GM23338 (cell line): ENCODE measurements around the gene TCF12. TPM values are rescaled to one million over a fixed set of nuclear protein-coding genes. Genes with fewer than 3 reads are reported as not detected.

Experiments
- ATAC-seq: fragments of 200-7000 bp; cut with Tn5 transposase; 3 replicates; pipeline ENCODE4 v1.9.1; 2020
- DNase-seq: peaks from one replicate; pipeline ENCODE4 v3.0.0-alpha.2; 2015; ENCODE audit warnings: low spot score
- H2AFZ ChIP-seq: fragments of 200-600 bp; sonication (generic); 2 replicates; pipeline ENCODE4 v1.8.0; 2016; ENCODE audit warnings: antibody characterized with exemption, mild to moderate bottlenecking, moderate library complexity
- H3F3A ChIP-seq: fragments of 200-600 bp; sonication (generic); replicated peaks from 2 replicates; pipeline ENCODE4 v1.8.0; 2017; ENCODE audit warnings: antibody characterized with exemption, mixed run types, low read depth
- H3K27ac ChIP-seq: fragments of 200-600 bp; sonication (generic); 2 replicates; pipeline ENCODE4 v1.6.1; 2016; ENCODE audit warnings: low read depth
- H3K27me3 ChIP-seq: fragments of 200-600 bp; sonication (generic); 2 replicates; pipeline ENCODE4 v1.8.0; 2016; ENCODE audit warnings: mild to moderate bottlenecking, mixed run types, moderate library complexity; ENCODE audit not compliant: insufficient read depth
- H3K36me3 ChIP-seq: fragments of 200-600 bp; sonication (generic); 2 replicates; pipeline ENCODE4 v1.8.0; 2016; ENCODE audit warnings: mild to moderate bottlenecking; ENCODE audit not compliant: insufficient read depth
- H3K4me1 ChIP-seq: fragments of 200-600 bp; sonication (generic); 2 replicates; pipeline ENCODE4 v1.8.0; 2016; ENCODE audit warnings: mild to moderate bottlenecking, moderate library complexity; ENCODE audit not compliant: insufficient read depth
- H3K4me2 ChIP-seq: fragments of 200-600 bp; sonication (generic); 2 replicates; pipeline ENCODE4 v1.7.1; 2017; ENCODE audit warnings: mixed run types
- H3K4me3 ChIP-seq: fragments of 200-600 bp; sonication (generic); 2 replicates; pipeline ENCODE4 v1.6.1; 2016; ENCODE audit warnings: mixed run types
- H3K79me2 ChIP-seq: fragments of 200-600 bp; sonication (generic); replicated peaks from 2 replicates; pipeline ENCODE4 v1.8.0; 2017; ENCODE audit warnings: mild to moderate bottlenecking; ENCODE audit not compliant: insufficient read depth
- H3K9me2 ChIP-seq: fragments of 200-600 bp; sonication (generic); 2 replicates; pipeline ENCODE4 v1.8.0; 2017; ENCODE audit not compliant: insufficient read depth
- H4K20me1 ChIP-seq: fragments of 200-600 bp; sonication (generic); replicated peaks from 2 replicates; pipeline ENCODE4 v1.8.0; 2017; ENCODE audit warnings: mild to moderate bottlenecking; ENCODE audit not compliant: insufficient read depth
- H3K27ac Mint-ChIP-seq: 2 replicates; pipeline ENCODE4 v1.8.0; 2020; ENCODE audit warnings: inconsistent platforms, mild to moderate bottlenecking, moderate library complexity, mixed read lengths
- H3K27me3 Mint-ChIP-seq: 3 replicates; pipeline ENCODE4 v1.8.0; 2022; ENCODE audit warnings: low read depth, mild to moderate bottlenecking, moderate library complexity, mixed read lengths, inconsistent platforms; ENCODE audit not compliant: insufficient read depth, poor library complexity
- H3K36me3 Mint-ChIP-seq: 3 replicates; pipeline ENCODE4 v1.8.0; 2021; ENCODE audit warnings: low read depth, mild to moderate bottlenecking, inconsistent platforms, moderate library complexity, mixed read lengths
- H3K4me1 Mint-ChIP-seq: 3 replicates; pipeline ENCODE4 v1.8.0; 2020; ENCODE audit warnings: mild to moderate bottlenecking, inconsistent platforms, mixed read lengths
- H3K4me3 Mint-ChIP-seq: 3 replicates; pipeline ENCODE4 v1.8.0; 2021; ENCODE audit warnings: moderate library complexity, mild to moderate bottlenecking, inconsistent platforms, mixed read lengths
- H3K9me3 Mint-ChIP-seq: 3 replicates; pipeline ENCODE4 v1.8.0; 2020; ENCODE audit warnings: moderate library complexity, mild to moderate bottlenecking, inconsistent platforms, mixed read lengths
- CREB1 ChIP-seq: fragments of 250-450 bp; sonication (Bioruptor Pico); IDR thresholded peaks from 2 replicates; pipeline ENCODE4 v1.5.0; 2020; ENCODE audit warnings: low read depth, mild to moderate bottlenecking, moderate library complexity
- EZH2 ChIP-seq: fragments of 200-600 bp; sonication (generic); IDR thresholded peaks from one replicate; pipeline ENCODE4 v1.8.0; 2017; ENCODE audit warnings: antibody characterized with exemption, mild to moderate bottlenecking, low read depth; ENCODE audit not compliant: unreplicated experiment
- EZH2phosphoT487 ChIP-seq: fragments of 200-600 bp; sonication (generic); IDR thresholded peaks from one replicate; pipeline ENCODE4 v1.8.1; 2018; ENCODE audit warnings: antibody characterized with exemption; ENCODE audit not compliant: unreplicated experiment
- JUNB ChIP-seq: IDR thresholded peaks from one replicate; pipeline ENCODE4 v1.6.1; 2016; ENCODE audit warnings: antibody characterized with exemption; ENCODE audit not compliant: unreplicated experiment
- NANOG ChIP-seq: IDR thresholded peaks from 2 replicates; pipeline ENCODE4 v1.6.1; 2016; ENCODE audit warnings: antibody characterized with exemption, borderline replicate concordance
- POLR2AphosphoS5 ChIP-seq: IDR thresholded peaks from 2 replicates; pipeline ENCODE4 v1.6.1; 2016; ENCODE audit warnings: antibody characterized with exemption, low read depth
- STAT1 ChIP-seq: IDR thresholded peaks from one replicate; pipeline ENCODE4 v1.6.1; 2016; ENCODE audit warnings: antibody characterized with exemption; ENCODE audit not compliant: unreplicated experiment
- ZNF114 ChIP-seq: fragments of 250-450 bp; sonication (Bioruptor Pico); IDR thresholded peaks from 2 replicates; pipeline ENCODE4 v1.5.0; 2020; ENCODE audit warnings: mild to moderate bottlenecking, moderate library complexity
- ZNF331 ChIP-seq: fragments of 250-450 bp; sonication (Bioruptor Pico); IDR thresholded peaks from 2 replicates; pipeline ENCODE4 v1.5.0; 2020; ENCODE audit warnings: low read depth, mild to moderate bottlenecking, moderate library complexity
- polyA plus RNA-seq: library from polyadenylated mRNA; unstranded; fragments of >200 nt; fragmentation: Nextera tagmentation; extraction: Ambion mirVana; gene quantifications from 2 replicates; pipeline ENCODE4 v1.2.1, GENCODE V29; 2016
- total RNA-seq: library from RNA; depleted of rRNA; stranded (reverse); fragments of >200 nt; shearing (Covaris generic); gene quantifications from 2 replicates; pipeline ENCODE4 v1.2.3, GENCODE V29; 2014
- TF ChIP-seq, protein P1 (sequence below), 2 experiments: fragments of 200-600 bp in 1 of 2; sonication (generic) in 1 of 2; conservative IDR thresholded peaks; 2 replicates each; pipeline versions ENCODE4 v1.5.1 to v1.6.1; 2016 to 2017; ENCODE audit warnings: antibody characterized with exemption in 2 of 2, low read depth in 2 of 2, mild to moderate bottlenecking in 2 of 2, moderate library complexity in 1 of 2
- TF ChIP-seq, protein P2 (sequence below): IDR thresholded peaks from 2 replicates; pipeline ENCODE4 v1.6.1; 2016; ENCODE audit warnings: antibody characterized with exemption
- TF ChIP-seq, protein P3 (sequence below): IDR thresholded peaks from one replicate; pipeline ENCODE4 v1.6.1; 2018; ENCODE audit warnings: antibody characterized with exemption; ENCODE audit not compliant: unreplicated experiment

Gene TCF12
- total and polyA plus RNA-seq, 2 experiments from 2014 or later, result 27.6 to 104 TPM

DNA sequence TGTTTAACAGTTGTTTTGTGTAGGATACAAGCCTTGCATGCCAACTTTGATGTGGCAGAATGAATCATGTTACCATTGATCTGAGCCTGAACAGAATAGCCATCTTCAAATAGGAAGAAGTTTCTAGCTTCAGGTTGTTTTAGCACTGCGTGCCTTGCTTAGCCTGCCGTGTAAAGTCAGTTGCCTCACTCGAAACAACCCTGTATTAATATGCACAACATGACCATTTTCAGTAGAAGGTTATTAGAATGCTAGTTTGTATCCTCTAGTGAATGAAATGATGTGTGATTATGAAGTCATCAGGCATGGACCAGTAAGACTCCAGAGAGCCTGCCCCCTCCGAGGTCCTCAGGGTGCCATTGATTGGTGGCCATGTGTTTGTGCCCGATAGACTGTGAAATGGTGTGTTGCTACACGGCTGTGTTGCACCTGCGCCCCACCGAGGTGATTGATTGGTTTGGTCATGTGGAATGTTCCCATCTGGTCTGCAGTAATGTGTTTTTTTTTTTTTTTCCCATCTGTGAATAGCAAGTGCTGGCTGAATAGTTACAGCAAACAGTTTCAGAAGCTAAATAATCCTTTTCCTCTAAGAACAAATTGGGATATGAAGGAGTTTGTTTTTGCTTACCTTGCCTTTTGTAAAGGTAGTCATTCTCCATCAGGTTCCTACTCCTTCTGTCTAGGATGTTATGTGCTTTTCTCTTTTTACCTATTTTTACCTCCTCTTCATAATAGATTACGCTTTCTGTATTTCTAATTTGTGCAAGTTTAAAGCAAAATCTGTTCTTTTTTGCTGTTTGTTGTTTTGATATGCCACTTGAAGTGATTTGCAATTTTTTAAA is 214.9 kb downstream of the TCF12 start:
- DNase-seq (peak; percentile 48), ATAC-seq (peak; percentile 45)
- H3K27ac ChIP-seq, result peak overlapping the region; percentile 75
- peaks cover 70% of the 10 kb centered on the region for H3K4me1 ChIP-seq
- H4K20me1 ChIP-seq, result 0 out of 2 replicates have a peak, but pooled peaks cover 4% of the 10 kb centered on the region
- H3K4me1 Mint-ChIP-seq, result peaks cover 65% of the 10 kb centered on the region
- peak overlapping the region; percentile 40 for H3K4me2 ChIP-seq
- no peaks in the 10 kb centered on the region for H3F3A ChIP-seq
- H3K9me3 Mint-ChIP-seq, result no peaks in the 10 kb centered on the region
- peak overlapping the region; percentile 84 for H3K27ac Mint-ChIP-seq
- H3K36me3 ChIP-seq, result no peaks in the 10 kb centered on the region
- no peak for TF ChIP-seq POLR2AphosphoS5
- TF ChIP-seq EZH2phosphoT487, result no peak
- TF ChIP-seq, protein P1, sequence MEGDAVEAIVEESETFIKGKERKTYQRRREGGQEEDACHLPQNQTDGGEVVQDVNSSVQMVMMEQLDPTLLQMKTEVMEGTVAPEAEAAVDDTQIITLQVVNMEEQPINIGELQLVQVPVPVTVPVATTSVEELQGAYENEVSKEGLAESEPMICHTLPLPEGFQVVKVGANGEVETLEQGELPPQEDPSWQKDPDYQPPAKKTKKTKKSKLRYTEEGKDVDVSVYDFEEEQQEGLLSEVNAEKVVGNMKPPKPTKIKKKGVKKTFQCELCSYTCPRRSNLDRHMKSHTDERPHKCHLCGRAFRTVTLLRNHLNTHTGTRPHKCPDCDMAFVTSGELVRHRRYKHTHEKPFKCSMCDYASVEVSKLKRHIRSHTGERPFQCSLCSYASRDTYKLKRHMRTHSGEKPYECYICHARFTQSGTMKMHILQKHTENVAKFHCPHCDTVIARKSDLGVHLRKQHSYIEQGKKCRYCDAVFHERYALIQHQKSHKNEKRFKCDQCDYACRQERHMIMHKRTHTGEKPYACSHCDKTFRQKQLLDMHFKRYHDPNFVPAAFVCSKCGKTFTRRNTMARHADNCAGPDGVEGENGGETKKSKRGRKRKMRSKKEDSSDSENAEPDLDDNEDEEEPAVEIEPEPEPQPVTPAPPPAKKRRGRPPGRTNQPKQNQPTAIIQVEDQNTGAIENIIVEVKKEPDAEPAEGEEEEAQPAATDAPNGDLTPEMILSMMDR (conservative IDR thresholded peaks at IDR 0.05; ENCODE audit: low read depth in 2 of 2), result no peak; a peak in 1 of 4 replicates
- TF ChIP-seq CREB1 (CRISPR knock-in tag), result no peak
- no peak for TF ChIP-seq STAT1
- no peak for TF ChIP-seq NANOG
- TF ChIP-seq, protein P2, sequence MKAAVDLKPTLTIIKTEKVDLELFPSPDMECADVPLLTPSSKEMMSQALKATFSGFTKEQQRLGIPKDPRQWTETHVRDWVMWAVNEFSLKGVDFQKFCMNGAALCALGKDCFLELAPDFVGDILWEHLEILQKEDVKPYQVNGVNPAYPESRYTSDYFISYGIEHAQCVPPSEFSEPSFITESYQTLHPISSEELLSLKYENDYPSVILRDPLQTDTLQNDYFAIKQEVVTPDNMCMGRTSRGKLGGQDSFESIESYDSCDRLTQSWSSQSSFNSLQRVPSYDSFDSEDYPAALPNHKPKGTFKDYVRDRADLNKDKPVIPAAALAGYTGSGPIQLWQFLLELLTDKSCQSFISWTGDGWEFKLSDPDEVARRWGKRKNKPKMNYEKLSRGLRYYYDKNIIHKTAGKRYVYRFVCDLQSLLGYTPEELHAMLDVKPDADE, result no peak
- no peak for TF ChIP-seq ZNF114 (CRISPR knock-in tag)
- TF ChIP-seq JUNB, result no peak
- H3K27me3 Mint-ChIP-seq, result no peaks in the 10 kb centered on the region
- peaks cover 41% of the 10 kb centered on the region for H3K79me2 ChIP-seq
- no peak overlapping the region for H2AFZ ChIP-seq
- no peaks in the 10 kb centered on the region for H3K36me3 Mint-ChIP-seq
- H3K27me3 ChIP-seq, result no peaks in the 10 kb centered on the region
- H3K4me3 ChIP-seq, result no peak overlapping the region
- no peak overlapping the region for H3K4me3 Mint-ChIP-seq
- no peaks in the 10 kb centered on the region for H3K9me2 ChIP-seq

DNA sequence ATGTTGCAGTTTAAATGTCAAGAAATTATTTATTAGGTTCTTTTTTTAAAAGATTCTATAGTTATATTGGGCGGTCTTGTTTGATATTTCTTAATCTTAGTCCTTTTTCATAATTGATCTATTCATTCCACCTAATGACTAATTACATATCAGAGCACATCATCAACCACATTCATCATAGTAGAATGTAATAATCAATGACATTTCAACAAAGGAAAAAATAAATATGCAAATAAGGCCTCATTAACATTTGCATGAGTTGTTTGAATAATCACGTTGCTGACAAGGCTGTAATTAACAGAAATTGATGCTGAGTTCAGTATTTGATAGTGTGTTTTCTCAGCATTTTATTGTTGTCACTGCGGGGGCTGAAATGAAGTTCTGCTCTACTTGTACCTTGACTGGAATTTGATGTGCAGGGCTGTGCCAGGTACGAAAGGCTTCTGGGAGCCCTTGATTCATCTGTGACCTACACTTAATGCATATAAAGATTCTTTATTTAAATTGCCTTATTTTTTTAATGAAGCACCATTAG is 215.7 kb downstream of the TCF12 start:
- DNase-seq, result no peak
- Mint-ChIP-seq H3K36me3 (no peaks in the 10 kb centered on the region), H3K27me3 (no peaks in the 10 kb centered on the region), H3K27ac (peak overlapping the region; percentile 84), H3K9me3 (no peaks in the 10 kb centered on the region), H3K4me3 (peak overlapping the region; percentile 54; the same call in 1 of the 3 replicates), H3K4me1 (peaks cover 67% of the 10 kb centered on the region)
- Histone ChIP-seq H3K4me3 (0 out of 2 replicates have a peak overlapping the region, but pooled peaks have one; percentile 5), H3K4me1 (peaks cover 65% of the 10 kb centered on the region), H3F3A (no peaks in the 10 kb centered on the region), H3K4me2 (peak overlapping the region; percentile 40), H3K79me2 (peaks cover 36% of the 10 kb centered on the region), H4K20me1 (no peaks in the 10 kb centered on the region), H2AFZ (no peak overlapping the region), H3K27me3 (no peaks in the 10 kb centered on the region), H3K36me3 (no peaks in the 10 kb centered on the region), H3K27ac (peak overlapping the region; percentile 75), H3K9me2 (no peaks in the 10 kb centered on the region)
- no peak for ATAC-seq
- no peak for TF ChIP-seq EZH2phosphoT487
- no peak for TF ChIP-seq POLR2AphosphoS5
- no peak for TF ChIP-seq ZNF331 (CRISPR knock-in tag)
- TF ChIP-seq, protein P3, sequence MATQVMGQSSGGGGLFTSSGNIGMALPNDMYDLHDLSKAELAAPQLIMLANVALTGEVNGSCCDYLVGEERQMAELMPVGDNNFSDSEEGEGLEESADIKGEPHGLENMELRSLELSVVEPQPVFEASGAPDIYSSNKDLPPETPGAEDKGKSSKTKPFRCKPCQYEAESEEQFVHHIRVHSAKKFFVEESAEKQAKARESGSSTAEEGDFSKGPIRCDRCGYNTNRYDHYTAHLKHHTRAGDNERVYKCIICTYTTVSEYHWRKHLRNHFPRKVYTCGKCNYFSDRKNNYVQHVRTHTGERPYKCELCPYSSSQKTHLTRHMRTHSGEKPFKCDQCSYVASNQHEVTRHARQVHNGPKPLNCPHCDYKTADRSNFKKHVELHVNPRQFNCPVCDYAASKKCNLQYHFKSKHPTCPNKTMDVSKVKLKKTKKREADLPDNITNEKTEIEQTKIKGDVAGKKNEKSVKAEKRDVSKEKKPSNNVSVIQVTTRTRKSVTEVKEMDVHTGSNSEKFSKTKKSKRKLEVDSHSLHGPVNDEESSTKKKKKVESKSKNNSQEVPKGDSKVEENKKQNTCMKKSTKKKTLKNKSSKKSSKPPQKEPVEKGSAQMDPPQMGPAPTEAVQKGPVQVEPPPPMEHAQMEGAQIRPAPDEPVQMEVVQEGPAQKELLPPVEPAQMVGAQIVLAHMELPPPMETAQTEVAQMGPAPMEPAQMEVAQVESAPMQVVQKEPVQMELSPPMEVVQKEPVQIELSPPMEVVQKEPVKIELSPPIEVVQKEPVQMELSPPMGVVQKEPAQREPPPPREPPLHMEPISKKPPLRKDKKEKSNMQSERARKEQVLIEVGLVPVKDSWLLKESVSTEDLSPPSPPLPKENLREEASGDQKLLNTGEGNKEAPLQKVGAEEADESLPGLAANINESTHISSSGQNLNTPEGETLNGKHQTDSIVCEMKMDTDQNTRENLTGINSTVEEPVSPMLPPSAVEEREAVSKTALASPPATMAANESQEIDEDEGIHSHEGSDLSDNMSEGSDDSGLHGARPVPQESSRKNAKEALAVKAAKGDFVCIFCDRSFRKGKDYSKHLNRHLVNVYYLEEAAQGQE, result no peak
- TF ChIP-seq CREB1 (CRISPR knock-in tag), result no peak
- no peak for TF ChIP-seq EZH2
- TF ChIP-seq, protein P1 (conservative IDR thresholded peaks at IDR 0.05; ENCODE audit: low read depth in 2 of 2), result no peak
- no peak for TF ChIP-seq JUNB
